Measurements from ENCODE around the gene TOGARAM2.

Gene TOGARAM2

DNA sequence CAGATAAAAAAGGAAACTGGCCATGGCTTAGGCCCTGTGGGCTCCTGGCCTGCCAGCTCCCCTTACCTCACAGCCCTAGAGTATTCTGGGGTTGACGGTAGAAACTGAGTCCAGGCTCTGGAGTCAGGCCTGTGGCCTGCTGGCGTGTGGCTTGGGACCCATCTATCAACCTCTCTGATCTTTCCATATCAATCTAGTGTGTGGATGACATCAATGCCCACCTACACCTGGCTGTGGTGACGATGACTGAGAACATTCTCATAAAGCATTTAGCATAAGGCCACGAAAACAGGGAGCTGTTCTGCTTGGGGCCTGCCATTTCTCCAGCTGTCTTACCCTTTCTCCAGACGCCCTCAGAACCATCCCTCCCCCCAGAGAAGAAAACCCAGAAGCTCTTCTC lies 75.4 kb downstream of the TOGARAM2 start:
- no peak for DNase-seq (ENCODE audit: low read depth)

DNA sequence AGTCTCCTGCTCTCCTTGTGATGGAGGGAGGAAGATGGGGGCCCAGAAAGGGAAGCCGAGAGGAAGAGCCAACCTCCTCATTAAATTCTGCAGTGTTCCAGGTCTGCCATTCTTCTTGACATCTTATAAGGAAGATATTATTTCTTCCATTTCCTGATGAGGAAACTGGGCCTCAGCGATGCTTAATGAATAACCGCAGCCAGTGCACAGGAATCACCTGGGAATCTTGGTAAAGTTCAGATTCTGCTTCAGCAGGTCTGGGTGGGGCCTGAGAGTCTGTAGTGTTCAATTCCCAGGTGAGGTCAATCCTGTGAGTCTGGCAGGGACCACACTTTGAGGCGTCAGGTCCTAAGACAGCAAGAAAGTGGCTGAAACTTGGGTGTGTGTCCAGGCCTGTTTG lies 75.9 kb downstream of the TOGARAM2 start:
- no peak for DNase-seq (ENCODE audit: low read depth)

DNA sequence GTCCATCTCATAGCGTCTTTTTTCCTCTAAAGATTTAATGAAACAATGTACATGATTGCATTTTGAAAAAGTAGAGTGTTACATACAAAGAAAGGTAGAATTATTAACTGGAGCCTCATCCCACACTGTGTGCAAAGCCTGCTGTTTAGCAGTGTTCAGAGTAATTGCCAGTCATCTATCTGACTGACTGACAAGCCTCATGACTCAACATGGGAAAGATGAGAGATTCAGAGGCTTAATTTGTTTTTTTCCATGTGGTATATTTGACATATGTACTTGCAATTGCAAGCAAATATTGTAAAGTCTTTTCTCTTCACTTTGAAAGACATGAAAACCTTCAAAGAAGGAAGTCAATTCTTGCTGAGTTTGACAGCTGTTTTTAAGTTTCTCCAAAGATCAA lies 78.5 kb downstream of the TOGARAM2 start:
- no peak for DNase-seq (ENCODE audit: low read depth)

DNA sequence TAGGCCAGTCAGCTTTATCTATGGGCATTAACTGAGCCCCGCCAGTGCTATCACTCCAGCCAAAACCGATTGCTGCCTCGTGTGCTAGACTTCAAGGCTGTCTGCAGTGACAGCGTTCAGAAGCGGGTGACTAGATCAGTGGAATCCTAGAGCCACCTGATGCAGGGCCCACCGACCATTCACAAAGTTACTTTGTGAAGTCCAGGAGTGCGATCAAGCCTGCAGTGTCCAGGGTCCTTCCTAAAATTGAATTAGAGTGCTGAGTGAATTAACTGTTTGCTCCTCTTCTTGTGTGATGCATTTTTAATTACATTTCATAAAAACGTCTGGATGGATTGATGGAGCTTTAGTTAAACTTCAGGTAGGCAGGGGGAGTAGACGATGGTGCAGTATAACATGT lies 79.3 kb downstream of the TOGARAM2 start:
- no peak for DNase-seq (ENCODE audit: low read depth)

DNA sequence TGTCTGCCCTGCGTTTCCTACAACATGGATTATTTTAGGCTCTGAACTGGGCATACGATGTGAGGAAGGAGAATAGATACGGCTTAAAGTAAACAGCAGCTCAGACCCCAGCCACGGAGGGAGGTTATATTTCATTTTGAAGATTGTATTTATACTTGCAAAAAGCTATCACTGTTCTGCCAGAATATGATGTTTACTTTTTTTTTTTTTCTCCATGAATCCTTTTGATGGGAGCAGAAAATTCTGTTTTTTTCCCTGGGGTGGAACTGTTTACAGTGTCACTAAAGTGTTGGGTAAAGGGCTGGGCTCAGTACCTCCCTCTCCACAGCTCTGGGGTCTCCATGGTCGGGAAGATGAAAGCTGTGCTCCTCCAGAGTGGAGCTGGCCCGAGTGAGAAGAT lies 80.1 kb downstream of the TOGARAM2 start:
- no peak for DNase-seq (ENCODE audit: low read depth)

DNA sequence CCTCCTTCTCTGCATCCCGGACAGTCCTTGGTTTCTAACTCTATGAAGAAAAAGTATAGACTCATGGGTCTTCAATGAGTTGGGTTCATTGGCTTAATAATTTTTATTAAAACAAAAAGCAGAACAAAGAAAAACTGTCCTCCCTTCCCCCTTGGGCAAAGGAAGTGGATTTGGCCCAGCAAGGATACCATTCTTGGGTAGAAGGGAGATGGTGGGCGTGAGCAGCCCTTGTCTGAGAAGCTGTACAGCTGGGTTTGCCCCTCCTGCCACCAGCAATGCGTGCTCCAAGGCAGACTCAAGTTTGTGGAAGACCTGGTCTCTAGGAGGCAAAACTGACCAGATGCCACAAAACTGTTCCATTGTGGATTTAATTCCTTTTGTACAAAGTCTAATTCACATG lies 80.5 kb downstream of the TOGARAM2 start:
- no peak for DNase-seq (ENCODE audit: low read depth)

DNA sequence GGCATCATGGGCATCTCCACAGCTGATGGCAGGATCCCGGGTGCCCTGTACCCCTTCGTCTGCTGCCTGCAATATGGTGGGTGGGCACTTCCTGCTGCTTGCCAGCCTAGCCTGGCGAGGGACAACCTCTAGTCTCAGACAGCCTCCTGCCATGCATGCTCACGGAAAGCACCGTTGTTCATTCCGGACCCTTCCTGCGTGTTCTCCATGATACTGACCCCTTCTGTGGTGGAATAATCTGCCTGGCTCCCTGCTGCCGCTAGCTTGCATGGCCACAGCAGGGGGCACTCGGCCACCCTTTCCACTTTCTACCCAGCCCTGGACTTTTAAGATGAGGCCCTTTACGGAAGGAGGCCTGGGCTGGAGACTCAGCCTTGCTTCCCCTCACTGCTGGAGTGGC lies 81.3 kb downstream of the TOGARAM2 start:
- DNase-seq (ENCODE audit: low read depth), result no peak

DNA sequence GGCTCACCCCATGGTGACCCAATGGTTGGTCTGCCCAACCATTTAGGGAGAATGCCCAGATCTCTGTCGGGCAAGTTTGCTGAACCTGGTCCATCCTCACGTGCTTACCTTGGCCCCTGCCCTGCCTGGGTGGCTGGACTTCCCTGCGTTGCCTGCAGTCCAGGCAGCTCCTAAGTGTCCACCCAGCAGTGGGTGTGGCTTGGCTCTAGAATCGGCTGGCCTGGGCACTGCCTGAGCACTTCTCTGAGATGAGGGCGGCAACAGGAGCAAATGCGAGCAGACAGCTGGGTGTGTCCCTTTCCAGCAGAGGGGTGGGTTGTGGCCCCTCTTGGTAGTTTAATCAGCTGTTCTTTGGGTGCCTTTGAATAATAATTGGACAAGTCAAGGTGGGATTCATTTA lies 82.0 kb downstream of the TOGARAM2 start:
- DNase-seq (ENCODE audit: low read depth), result no peak

DNA sequence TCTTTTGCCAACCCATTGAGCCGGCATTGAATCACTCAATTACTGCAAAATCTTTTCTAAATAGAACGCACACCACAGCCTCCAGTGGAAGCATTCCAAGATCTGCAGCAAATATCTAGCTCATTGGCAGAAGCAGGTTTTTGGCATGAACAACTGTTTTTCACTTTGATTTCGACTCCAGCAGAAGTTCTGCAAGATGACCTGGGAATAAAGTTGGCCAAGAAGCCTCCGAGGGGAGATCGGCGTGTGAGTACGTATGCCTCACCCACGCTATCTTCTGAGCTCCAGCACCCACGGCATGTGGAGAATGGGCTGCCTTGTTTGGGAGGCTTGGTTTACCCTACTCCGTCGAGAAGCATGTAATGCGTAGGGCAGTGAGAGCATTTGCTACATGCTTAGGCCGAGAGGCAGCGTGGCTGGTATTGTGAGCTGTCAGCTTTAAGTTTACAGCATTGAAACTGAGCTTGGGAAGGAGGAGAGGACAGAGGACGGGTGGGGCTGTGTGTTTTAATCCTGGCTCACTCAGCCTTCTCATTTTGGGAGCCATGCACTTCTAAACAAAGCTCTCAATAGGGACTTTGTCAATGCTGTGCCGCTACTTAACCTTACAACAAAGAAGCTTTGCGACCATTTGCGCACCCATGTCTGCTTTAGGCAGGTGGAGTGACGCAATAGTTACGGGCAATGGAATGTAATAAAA lies 82.7 kb downstream of the TOGARAM2 start:
- DNase-seq (ENCODE audit: low read depth), result no peak

DNA sequence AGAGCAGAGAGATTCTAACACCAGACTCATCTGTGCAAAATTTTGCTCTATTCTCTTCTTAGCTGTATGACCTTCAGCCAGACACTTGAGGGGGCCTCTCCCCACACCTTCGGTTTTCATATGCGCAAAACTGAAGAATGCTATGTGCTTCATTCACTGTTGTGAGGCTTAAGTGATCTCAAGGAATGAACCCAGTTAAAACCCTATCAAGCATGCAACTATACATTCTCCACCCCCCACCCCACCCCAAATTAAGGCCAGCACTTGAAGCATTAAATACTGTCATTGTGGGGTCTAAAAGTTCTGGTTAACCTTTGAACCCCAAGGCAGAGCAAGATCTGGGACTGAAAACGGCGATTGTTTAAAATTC lies 83.2 kb downstream of the TOGARAM2 start:
- DNase-seq (ENCODE audit: low read depth), result no peak

DNA sequence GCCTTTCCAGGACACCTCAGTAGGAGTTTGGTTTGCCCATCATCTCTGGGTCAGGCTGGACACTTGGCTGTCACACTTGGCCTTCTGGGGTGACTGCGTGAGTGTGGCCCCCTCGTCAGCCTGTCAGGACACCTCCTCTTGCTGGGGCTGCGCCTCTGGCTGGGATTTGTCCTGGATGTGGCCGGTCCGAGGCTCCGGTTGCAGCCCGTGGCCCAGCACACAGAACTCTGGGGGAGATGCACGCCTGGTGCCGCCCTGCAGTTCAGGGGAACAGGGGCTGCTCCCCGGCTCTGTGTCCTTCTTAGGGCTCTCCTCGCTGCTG lies 83.6 kb downstream of the TOGARAM2 start:
- no peak for DNase-seq (ENCODE audit: low read depth)

DNA sequence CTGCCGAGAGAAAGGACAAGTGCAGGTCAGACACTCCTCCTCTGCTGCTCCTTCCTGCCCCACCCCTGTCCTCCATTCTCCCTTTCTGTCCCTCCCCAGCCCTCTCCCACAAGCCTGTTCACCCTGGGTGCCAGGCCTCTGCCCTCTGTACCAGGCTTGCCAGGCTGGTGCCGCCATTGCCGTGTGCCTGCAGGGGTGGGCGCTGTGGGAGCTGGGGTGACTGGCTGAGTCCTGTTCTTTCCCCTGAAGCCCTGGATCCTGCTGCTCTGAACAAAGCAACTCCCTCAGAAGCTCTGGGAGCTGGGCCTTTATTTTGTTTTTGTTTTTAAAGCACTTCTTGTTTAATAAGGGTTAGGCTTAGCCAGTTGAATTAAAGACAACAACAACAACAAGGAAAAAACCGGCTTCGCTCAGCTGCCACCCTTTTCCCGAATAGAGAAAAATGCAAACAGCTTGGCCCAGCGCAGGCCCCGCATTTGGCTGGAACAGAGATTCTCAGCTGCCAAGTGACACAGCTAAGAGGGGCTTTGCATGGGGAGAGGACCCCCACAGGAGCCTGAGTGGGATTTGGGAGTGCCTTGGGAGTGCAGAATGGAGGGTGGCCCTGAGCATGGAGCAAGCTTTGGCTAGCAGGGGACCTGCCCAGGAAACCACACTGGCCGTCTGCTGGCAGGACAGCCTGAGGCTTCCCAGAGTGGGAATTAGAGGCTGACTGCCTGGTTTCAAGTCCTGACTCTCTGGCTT lies 84.1 kb downstream of the TOGARAM2 start:
- DNase-seq (ENCODE audit: low read depth), result no peak

DNA sequence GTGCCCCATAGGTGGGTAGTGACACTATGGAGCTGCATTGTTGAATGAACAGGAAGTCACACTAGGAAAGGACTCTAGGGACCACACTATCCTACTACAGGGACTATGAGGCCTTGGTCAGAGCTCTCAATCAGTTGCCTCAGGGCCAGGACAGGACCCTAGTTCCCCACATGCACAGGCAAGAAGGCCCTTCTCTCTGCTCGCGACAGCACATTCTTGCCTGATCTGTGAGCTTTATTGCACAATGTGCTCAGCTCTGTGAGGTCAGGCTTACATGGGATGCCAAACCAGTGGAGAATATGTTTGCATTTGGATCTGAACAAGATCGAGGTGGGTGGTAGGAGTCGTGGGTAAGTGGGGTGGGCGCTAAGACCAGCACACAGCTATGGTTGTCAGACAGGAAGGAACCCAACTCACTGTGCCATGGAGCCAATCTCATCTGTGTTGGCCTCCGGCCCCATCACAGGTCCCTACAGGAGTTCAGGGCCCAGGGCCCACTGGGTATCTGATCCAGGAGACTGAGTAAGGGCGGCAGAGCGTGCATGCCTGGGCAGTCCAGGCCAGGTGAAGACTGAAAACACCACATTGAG lies 85.3 kb downstream of the TOGARAM2 start:
- DNase-seq (ENCODE audit: low read depth), result no peak

DNA sequence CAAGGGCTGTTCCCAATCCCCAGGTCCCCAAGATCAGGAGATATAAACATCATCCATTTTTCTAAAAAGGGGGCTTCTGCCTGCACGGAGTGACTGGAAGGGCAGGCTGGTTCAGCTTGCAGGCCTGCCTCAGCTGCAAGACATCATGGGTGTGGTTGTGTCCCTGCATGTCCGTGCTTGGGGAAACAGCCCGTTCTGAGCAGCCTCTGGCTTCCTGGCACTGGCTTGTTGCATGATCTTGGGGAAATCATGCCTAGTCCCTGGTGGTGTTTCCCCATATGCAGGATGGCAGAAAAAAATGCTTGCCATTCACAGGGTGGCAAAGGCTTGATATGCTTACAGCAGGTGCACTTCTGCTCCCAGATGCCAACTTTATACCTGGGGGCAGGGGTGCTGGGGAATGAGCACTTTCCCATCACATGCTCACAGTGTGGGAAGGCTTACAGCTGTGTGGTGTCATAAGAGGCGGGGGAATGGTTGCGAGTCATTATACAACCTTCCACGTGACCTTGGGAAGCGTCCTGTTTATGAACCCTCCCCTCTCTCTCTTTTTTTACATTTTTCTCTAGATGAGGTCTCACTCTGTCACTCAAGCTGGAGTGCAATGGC lies 86.0 kb downstream of the TOGARAM2 start:
- DNase-seq (ENCODE audit: low read depth), result no peak

DNA sequence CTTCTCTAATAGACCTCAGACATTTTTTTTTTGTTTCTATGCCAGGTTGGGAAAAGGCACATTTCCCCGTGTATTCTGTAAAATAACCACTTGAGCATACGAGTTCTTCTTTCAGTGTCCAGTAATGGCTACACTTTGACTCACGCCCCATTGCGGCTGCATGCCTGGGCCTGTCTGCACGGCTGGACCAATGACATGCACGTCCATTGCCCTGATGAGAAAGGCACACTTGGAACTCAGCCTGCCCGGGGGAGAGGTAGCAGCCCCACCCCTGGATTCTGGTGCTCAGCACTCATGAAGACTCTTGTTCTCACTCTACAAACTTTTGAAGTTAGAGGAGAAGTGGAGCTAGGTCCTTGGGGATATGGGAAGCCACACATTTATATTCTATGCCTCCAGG lies 87.4 kb downstream of the TOGARAM2 start:
- DNase-seq (ENCODE audit: low read depth), result no peak

DNA sequence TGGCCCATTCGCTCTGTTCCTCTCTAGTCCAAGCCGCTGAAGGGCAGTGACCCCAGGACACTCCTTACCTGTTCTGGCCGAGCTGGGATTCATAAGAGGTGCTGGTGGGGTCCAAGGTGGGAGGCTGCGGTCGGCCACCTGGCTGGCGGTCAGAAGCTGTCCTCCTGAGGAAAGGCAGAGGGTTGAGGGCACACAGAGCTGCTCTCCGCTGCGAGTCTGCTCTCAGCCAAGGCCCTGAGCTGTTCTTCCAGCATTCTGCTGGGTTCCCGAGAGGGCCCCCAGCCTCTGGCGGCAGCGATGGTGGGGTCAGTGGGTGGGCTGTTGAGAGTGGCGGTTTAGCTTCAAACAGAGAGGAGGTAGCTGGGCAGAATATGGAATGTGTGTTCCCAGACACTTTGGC lies 89.4 kb downstream of the TOGARAM2 start:
- DNase-seq (ENCODE audit: low read depth), result no peak

DNA sequence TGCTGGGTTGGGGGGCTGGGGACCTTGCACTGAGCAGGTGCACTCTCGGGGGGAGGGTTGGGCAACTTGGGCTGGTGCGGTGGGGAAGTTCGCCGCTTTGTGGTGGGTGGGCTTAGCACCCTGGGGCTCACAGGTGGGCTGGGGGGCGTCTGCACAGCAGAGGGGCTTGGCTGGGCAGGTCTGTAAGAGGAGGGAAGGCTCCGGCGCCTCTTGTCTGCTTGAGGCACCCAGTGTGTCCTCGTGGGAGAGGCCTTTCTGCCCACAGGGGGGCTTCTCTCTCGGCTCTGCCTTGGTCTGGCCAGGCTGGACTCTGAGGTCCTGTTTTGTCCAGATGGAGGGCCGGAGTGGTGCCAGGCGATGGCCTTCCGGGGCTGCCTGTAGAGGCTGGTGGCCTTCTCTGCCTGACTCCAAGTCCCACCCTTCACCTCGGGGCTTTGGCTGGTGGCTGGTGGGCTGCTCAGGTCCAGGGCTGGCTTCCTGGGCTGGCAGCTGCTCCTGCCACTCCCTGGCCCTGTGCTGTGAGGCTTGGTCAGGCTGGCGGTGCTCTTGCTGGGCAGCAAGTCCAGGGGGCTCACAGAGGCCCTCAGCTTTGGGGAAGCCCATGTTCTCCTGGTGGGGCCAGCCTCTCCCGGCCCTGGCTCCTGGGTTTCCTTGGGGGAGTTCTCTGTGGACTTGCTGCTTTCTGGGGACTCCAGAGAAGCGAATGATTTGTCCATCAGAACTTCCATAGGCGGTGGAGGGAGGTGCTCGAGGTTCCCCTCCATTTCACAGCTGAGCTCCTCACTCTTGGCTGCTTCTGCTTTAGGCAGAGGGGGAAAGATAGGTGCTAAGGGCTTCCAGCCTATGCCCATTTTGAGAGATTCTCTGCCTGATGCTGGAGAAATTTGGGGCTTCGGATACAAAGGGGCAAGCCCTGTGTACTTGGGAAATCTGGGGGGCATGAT lies 90.2 kb downstream of the TOGARAM2 start:
- DNase-seq (ENCODE audit: low read depth), result no peak

DNA sequence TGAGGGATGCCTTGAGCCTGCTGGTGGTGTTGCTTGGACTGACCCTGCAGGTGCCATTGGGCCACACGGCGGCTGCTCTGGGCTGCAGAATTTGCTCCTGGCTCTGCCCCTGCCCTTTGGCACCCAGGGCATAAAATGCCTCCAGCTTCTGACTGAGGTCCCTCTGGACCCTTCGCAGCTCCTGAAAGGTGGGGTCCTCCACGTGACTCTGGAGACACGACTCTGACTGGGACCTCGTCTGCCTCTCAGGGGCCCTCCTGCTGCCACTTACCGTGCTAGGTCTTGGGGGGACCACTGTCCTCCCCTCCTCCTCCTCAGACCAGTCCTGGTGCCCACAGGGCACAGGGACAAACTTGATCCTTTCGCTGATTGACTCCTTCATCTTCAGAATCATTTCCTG lies 91.2 kb downstream of the TOGARAM2 start:
- DNase-seq (ENCODE audit: low read depth), result no peak

DNA sequence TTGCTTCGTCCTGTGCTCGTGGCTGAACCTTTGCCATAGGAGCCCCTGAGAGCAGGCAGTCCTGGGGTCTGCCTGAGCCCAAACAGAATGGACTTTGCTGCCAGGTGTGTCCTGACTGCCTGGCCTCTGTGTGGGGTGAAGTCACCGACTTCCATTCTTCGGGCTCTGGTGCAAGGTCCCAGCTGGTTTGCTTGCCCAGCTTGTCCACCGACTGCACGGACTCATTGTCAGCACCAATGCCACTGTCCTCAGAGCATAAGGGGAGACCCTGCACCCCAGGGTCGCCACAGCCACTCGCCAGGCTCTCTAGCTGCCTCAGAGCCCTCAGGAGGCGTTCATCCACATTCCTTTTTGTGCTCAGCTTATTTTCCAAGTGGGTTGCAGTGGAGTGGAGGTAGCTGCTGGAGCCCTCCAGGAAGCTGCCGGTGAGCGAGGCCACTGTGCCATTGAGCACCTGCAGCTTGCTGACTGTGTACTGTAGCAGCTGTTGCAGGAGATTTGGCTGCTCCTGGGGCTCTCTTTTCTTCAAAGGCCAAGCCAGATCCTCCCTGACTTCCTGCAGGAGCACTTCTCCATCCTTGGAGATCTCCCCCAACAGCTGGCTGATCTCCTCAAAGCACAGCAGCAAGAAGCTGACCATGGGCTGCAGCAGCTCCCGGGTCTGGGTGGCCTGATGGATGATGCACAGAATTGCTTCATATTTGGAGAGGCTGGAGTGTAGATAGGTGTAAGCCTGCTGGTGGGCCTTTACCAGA lies 92.0 kb downstream of the TOGARAM2 start:
- DNase-seq (ENCODE audit: low read depth), result no peak

DNA sequence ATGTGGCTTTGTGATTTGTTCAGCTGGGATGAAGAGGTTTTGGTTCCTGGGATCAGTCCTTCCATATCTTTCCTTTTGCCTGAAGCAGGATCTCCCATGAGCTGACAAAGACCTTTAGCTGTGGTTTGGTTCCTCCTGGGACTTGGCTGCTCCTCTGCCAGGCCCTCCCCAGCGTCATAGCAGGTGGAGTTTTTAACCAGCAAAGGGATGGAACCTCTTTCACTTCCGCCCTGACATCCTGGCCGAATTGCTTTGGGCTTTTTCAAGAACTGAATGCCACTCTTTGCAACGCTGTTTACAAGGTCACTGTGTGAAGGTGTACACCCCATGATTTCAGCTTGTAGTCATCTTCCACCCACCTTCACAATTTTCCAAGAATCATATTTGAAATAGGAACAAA lies 92.8 kb downstream of the TOGARAM2 start:
- DNase-seq (ENCODE audit: low read depth), result no peak

DNA sequence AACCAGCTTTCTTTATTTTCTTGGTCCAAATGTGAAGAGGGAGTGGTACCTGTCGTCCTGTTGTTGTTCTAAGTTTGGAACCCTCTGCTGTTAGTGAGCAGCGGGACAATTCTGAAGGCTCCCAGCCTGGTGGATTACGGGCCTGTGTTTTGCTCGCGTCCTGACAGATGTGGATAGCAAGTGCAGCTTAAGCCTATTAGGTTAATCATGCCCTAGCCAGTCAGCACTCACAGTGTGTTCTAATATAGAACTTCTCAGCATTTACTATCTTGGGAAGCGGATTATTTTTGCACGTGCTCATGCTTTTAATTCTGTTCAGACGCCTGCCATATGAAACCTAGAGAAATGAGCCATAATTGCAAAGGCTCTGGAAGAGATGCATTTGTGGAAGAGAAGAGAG lies 93.3 kb downstream of the TOGARAM2 start, which contains the start of gene PCARE:
TSS of gene PCARE (minus strand) at position 113 of the 400 bp plus-strand sequence. CDS start 262 bp downstream, outside the sequence.
- no peak for DNase-seq (ENCODE audit: low read depth)
